Mesothelial cell of epicardium (in vitro differentiated cells): ENCODE data around the gene GREM2. TPM values are rescaled to one million over a fixed set of nuclear protein-coding genes. Genes with fewer than 3 reads are reported as not detected.

Source experiments
- DNase-seq, 2 experiments: peaks; one replicate each; pipeline ENCODE4 v3.0.0; 2021; ENCODE audit warnings: low spot score in 2 of 2; ENCODE audit not compliant: unreplicated experiment in 2 of 2
- H3K27ac Mint-ChIP-seq: 2 replicates; pipeline ENCODE4 v1.8.0; 2021; ENCODE audit warnings: mixed read lengths
- H3K27me3 Mint-ChIP-seq: 2 replicates; pipeline ENCODE4 v1.8.0; 2021; ENCODE audit warnings: low read depth, mixed read lengths
- H3K36me3 Mint-ChIP-seq: 2 replicates; pipeline ENCODE4 v1.8.0; 2021; ENCODE audit warnings: mixed read lengths
- H3K4me1 Mint-ChIP-seq: 2 replicates; pipeline ENCODE4 v1.8.0; 2021; ENCODE audit warnings: mixed read lengths
- H3K4me3 Mint-ChIP-seq: 2 replicates; pipeline ENCODE4 v1.8.0; 2021; ENCODE audit warnings: mild to moderate bottlenecking, moderate library complexity, mixed read lengths
- H3K9me3 Mint-ChIP-seq: 2 replicates; pipeline ENCODE4 v1.8.0; 2021; ENCODE audit warnings: mixed read lengths
- total RNA-seq: library from RNA; stranded (reverse); gene quantifications from 3 replicates; pipeline ENCODE4 v1.2.1, GENCODE V29; 2021
- TF ChIP-seq, protein P1 (sequence below): fragments of 200-600 bp; sonication (generic); IDR thresholded peaks from one replicate; pipeline ENCODE4 v1.5.0; 2021; ENCODE audit warnings: antibody characterized with exemption; ENCODE audit not compliant: unreplicated experiment

Gene GREM2
- total RNA-seq, 1 donor from 2014 or later: 0.16 TPM

DNA sequence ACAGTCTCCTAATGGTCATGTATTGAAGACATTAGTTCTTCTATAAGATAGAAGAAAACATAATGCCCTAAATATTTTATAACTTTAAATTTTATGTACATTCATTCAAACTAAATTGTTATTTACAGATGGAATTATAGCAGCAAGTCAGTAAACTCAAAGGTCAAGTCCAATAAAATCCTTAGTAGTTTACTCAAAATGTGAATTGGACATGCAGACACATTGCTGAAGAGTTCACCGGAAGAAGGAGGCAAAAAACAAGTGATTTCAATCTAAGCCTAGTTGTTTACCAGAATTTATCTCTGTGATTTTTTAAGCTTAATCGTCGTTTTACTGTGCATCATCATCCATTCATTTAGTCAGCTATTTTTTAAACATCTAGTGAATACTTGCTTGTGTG, 149.7 kb downstream of the GREM2 start:
- TF ChIP-seq, protein P1, sequence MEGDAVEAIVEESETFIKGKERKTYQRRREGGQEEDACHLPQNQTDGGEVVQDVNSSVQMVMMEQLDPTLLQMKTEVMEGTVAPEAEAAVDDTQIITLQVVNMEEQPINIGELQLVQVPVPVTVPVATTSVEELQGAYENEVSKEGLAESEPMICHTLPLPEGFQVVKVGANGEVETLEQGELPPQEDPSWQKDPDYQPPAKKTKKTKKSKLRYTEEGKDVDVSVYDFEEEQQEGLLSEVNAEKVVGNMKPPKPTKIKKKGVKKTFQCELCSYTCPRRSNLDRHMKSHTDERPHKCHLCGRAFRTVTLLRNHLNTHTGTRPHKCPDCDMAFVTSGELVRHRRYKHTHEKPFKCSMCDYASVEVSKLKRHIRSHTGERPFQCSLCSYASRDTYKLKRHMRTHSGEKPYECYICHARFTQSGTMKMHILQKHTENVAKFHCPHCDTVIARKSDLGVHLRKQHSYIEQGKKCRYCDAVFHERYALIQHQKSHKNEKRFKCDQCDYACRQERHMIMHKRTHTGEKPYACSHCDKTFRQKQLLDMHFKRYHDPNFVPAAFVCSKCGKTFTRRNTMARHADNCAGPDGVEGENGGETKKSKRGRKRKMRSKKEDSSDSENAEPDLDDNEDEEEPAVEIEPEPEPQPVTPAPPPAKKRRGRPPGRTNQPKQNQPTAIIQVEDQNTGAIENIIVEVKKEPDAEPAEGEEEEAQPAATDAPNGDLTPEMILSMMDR: no peak
- no peaks in the 10 kb centered on the region for H3K36me3 Mint-ChIP-seq
- peaks cover 22% of the 10 kb centered on the region for H3K4me1 Mint-ChIP-seq
- no peak overlapping the region for H3K4me3 Mint-ChIP-seq
- H3K9me3 Mint-ChIP-seq: no peaks in the 10 kb centered on the region
- no peak overlapping the region for H3K27ac Mint-ChIP-seq
- no peaks in the 10 kb centered on the region for H3K27me3 Mint-ChIP-seq
- DNase-seq: no peak

DNA sequence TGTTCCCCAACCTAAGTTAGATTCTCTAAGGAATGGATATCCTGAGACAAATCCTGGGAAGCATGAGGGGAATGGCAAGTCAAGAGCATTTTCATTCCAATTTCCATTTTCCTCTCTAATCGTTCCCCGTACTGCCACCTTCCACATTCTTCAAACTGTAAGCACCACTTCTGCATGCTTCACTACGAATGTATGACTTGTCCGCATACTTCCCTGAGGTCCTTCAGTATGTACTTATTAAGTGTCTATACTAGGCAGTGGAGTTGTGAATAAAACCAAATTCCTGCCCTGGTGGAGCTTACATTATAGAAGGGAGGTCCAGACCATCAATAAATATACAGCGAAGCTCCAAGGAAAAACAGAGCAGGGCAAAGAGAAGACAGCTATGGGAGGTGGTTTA, 154.8 kb downstream of the GREM2 start:
- TF ChIP-seq, protein P1: no peak
- no peaks in the 10 kb centered on the region for H3K4me1 Mint-ChIP-seq
- H3K27ac Mint-ChIP-seq: no peak overlapping the region
- H3K27me3 Mint-ChIP-seq: no peaks in the 10 kb centered on the region
- no peak for DNase-seq
- no peaks in the 10 kb centered on the region for H3K36me3 Mint-ChIP-seq
- H3K4me3 Mint-ChIP-seq: no peak overlapping the region
- H3K9me3 Mint-ChIP-seq: no peaks in the 10 kb centered on the region

DNA sequence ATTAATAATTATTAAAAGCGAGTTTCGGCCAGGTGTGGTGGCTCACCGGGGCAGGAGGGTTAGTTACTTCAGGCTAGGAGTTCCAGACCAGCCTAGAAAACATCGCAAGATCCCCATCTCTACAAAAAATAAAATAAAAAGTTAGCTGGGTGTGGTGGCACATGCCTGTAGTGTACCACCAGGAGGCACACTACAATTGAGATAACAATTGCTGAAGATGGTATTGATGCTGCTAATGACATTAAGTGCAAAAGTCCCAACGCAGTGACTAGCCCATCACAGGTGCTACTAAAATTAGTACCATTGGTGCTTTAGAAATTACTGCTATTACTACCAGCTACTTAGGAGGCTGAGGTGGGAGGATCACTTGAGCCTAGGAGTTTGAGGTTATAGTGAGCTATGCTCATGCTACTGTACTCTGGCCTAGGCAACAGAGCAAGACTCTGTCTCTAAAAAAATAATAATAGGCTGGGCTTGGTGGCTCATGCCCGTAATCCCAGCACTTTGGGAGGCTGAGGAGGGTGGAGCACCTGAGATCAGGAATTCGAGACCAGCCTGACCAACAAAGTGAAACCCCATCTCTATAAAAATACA, 156.6 kb downstream of the GREM2 start:
- Mint-ChIP-seq H3K27me3 (no peaks in the 10 kb centered on the region), H3K27ac (no peak overlapping the region), H3K4me1 (peaks cover 4% of the 10 kb centered on the region), H3K36me3 (no peaks in the 10 kb centered on the region), H3K9me3 (no peaks in the 10 kb centered on the region), H3K4me3 (no peak overlapping the region)
- no peak for DNase-seq
- TF ChIP-seq, protein P1: peak; percentile 31

DNA sequence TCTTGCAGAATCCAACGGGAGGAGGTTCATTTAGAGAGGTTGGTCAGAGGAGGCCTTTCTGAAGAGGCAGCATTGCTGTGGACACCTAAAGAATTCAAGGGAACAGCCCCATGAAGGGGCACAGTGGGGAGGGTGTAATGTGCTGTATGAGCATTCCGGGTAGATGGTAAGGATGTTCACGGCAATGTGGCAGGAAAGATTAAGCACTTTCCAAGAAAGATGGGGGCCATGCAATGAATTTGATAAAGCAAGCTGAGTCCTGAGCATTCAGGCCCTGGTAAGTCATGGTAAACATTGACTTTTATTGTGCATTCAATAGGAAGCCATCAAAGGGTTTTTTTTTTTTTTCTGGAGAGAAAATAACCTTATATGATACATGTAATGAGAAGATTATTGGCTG, 166.6 kb downstream of the GREM2 start:
- Mint-ChIP-seq H3K4me3 (no peak overlapping the region), H3K36me3 (no peaks in the 10 kb centered on the region), H3K9me3 (no peaks in the 10 kb centered on the region), H3K27ac (no peak overlapping the region), H3K4me1 (peaks cover 2% of the 10 kb centered on the region), H3K27me3 (no peaks in the 10 kb centered on the region)
- DNase-seq: no peak
- TF ChIP-seq, protein P1: no peak

DNA sequence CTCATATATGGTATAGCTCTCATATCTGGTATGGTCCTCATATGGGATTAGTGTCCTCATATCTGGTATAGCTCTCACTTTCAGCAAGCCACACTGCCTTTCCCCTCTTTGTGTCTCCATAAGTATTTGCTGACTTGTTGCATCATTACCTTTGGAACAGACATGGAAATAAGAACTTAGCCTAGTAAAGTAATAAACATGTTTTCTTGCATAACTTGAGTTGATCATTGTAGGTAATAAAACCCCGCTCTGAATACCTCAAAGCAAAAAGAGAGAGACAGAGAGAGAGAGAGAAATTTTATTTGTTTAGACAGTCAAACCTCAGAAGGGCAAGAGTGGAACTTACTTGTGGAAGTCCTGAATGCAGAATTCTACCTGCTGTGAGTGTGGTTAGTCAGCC, 170.3 kb downstream of the GREM2 start:
- peaks cover 2% of the 10 kb centered on the region for H3K4me1 Mint-ChIP-seq
- no peaks in the 10 kb centered on the region for H3K36me3 Mint-ChIP-seq
- TF ChIP-seq, protein P1: no peak
- no peak for DNase-seq
- no peaks in the 10 kb centered on the region for H3K27me3 Mint-ChIP-seq
- H3K9me3 Mint-ChIP-seq: no peaks in the 10 kb centered on the region
- H3K4me3 Mint-ChIP-seq: no peak overlapping the region
- H3K27ac Mint-ChIP-seq: no peak overlapping the region
